ENCODE results near the gene OR52E6.

The OR52E6 gene

DNA sequence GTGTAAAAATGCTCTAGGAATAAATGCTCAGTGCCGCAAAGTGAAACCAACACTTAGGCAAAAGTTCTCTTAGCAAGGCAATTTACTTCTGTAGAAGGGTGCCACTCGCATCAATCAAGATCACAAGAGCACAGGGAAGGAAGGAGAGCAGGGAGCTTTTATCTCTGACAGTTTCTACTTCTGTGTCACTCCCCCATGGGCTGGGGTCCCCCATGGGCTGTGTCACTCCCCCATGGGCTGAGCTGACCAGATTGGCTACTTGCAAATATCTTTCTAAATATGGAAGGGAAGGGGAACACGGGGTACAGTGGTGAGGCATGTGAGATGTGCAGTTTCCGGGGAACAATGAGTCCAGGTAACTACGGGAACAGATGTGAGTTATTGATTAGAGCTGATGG is 32.6 kb downstream of the OR52E6 start:
- H3K4me2 ChIP-seq (ENCODE audit: low read depth, low read length): peak overlapping the region; percentile 86

DNA sequence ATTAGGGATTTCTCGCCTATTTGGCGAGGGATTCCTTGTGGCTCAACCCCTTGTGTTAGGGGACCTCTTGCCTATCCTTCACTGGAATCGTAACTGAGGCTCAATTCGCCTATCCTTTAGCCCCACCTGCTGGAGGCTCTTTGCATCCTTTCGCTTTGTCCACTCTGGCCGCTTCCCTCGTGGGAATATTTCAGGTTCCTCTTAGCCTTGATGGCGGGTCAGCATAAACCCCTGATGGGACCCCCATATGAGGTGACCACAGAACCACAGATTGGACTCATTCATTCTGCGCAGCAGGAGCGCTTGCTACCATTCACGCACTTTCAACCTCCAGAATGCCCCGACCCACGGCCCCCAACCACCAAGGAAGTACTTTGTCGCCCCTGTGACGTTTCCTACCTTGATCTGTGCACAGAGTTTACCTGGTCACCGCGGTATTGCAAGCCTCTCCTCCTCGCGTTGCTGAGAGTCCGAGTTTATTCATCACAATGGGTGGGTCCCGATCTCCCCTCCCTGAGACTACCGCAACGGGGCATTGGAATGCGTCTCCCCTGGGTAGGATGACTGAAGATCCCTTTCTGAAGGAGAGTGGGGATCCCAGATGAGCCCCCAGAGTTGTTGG is 33.1 kb downstream of the OR52E6 start, which contains the start of gene OR52N2:
Gene OR52N2 (plus strand): TSS at position 425 of the 622 bp plus-strand sequence. CDS start 11,412 bp downstream, outside the sequence.
- Histone ChIP-seq H3K9ac (ENCODE audit: low read length) (peak within 1 kb of the TSS; percentile 39; the same call in 1 of the 2 replicates), H3K4me2 (ENCODE audit: low read depth, low read length) (peak within 1 kb of the TSS; percentile 86), H3K79me2 (ENCODE audit: low read length) (no peaks in the 10 kb centered on the region), H3K9me3 (replicated peaks; ENCODE audit: insufficient read depth, low read length) (no peaks in the 10 kb centered on the region), H3K4me1 (ENCODE audit: low read length) (no peaks in the 10 kb centered on the region), H3K27ac (ENCODE audit: low read length) (no peak within 1 kb of the TSS), H4K20me1 (ENCODE audit: insufficient read depth, low read length) (no peaks in the 10 kb centered on the region), H2AFZ (ENCODE audit: low read length) (peak within 1 kb of the TSS; percentile 91), H3F3A (ENCODE audit: insufficient read depth, low read length) (no peaks in the 10 kb centered on the region), H3K36me3 (replicated peaks; ENCODE audit: insufficient read depth, low read length) (no peaks in the 10 kb centered on the region), H3K9me2 (replicated peaks; ENCODE audit: insufficient read depth, low read length) (no peaks in the 10 kb centered on the region), H3K27me3 (replicated peaks; ENCODE audit: insufficient read depth, low read length) (no peaks in the 10 kb centered on the region), H3K4me3 (ENCODE audit: low read length) (peak within 1 kb of the TSS; percentile 79)
- TF ChIP-seq EZH2phosphoT487 (IDR thresholded peaks at IDR 0.05; ENCODE audit: low read length): no peak
- TF ChIP-seq EZH2 (optimal IDR thresholded peaks at IDR 0.05; ENCODE audit: low read depth, low read length): no peak
- TF ChIP-seq, protein P1, sequence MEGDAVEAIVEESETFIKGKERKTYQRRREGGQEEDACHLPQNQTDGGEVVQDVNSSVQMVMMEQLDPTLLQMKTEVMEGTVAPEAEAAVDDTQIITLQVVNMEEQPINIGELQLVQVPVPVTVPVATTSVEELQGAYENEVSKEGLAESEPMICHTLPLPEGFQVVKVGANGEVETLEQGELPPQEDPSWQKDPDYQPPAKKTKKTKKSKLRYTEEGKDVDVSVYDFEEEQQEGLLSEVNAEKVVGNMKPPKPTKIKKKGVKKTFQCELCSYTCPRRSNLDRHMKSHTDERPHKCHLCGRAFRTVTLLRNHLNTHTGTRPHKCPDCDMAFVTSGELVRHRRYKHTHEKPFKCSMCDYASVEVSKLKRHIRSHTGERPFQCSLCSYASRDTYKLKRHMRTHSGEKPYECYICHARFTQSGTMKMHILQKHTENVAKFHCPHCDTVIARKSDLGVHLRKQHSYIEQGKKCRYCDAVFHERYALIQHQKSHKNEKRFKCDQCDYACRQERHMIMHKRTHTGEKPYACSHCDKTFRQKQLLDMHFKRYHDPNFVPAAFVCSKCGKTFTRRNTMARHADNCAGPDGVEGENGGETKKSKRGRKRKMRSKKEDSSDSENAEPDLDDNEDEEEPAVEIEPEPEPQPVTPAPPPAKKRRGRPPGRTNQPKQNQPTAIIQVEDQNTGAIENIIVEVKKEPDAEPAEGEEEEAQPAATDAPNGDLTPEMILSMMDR (IDR thresholded peaks at IDR 0.05; ENCODE audit: low read length): peak; percentile 82
- DNase-seq: peak; percentile 75

More for the DNA sequence above, 32.6 kb downstream of the OR52E6 start:
- DNase-seq: peak; percentile 25
- Histone ChIP-seq H3K79me2 (ENCODE audit: low read length) (no peaks in the 10 kb centered on the region), H3K27ac (ENCODE audit: low read length) (no peak overlapping the region), H3K4me1 (ENCODE audit: low read length) (no peaks in the 10 kb centered on the region), H4K20me1 (ENCODE audit: insufficient read depth, low read length) (no peaks in the 10 kb centered on the region), H3F3A (ENCODE audit: insufficient read depth, low read length) (no peaks in the 10 kb centered on the region), H3K36me3 (replicated peaks; ENCODE audit: insufficient read depth, low read length) (no peaks in the 10 kb centered on the region), H3K27me3 (replicated peaks; ENCODE audit: insufficient read depth, low read length) (no peaks in the 10 kb centered on the region), H3K4me3 (ENCODE audit: low read length) (peak overlapping the region; percentile 79), H2AFZ (ENCODE audit: low read length) (peak overlapping the region; percentile 91), H3K9me3 (replicated peaks; ENCODE audit: insufficient read depth, low read length) (no peaks in the 10 kb centered on the region), H3K9ac (ENCODE audit: low read length) (peak overlapping the region; percentile 39; the same call in 1 of the 2 replicates), H3K9me2 (replicated peaks; ENCODE audit: insufficient read depth, low read length) (no peaks in the 10 kb centered on the region)
- TF ChIP-seq, protein P1 (IDR thresholded peaks at IDR 0.05; ENCODE audit: low read length): no peak
- no peak for TF ChIP-seq EZH2phosphoT487 (IDR thresholded peaks at IDR 0.05; ENCODE audit: low read length)
- TF ChIP-seq EZH2 (optimal IDR thresholded peaks at IDR 0.05; ENCODE audit: low read depth, low read length): no peak

DNA sequence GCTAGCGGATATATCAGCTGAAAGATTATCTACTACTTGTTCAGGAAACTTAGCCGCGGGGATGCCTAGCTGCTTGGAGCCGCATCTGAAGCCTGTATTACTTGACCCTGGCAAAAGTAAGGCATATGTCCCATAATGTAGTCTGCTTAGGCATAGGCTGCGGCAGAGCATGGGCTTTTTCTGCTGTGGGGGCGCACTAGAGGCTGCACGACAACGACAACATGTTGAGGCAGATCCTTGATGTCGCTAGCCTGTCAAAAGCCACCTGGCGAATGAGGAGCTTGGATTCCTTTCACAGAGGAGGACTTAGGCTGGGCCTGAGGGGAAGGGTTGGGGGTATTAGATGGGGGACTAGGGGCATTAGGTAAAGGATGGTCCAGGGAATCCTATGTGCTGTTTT is 34.1 kb downstream of the OR52E6 start:
- Histone ChIP-seq H3K27ac (ENCODE audit: low read length) (no peak overlapping the region), H3K9me2 (replicated peaks; ENCODE audit: insufficient read depth, low read length) (no peaks in the 10 kb centered on the region), H3F3A (ENCODE audit: insufficient read depth, low read length) (no peaks in the 10 kb centered on the region), H3K4me2 (ENCODE audit: low read depth, low read length) (no peak overlapping the region), H3K79me2 (ENCODE audit: low read length) (no peaks in the 10 kb centered on the region), H3K4me3 (ENCODE audit: low read length) (no peak overlapping the region), H3K9ac (ENCODE audit: low read length) (no peak overlapping the region), H2AFZ (ENCODE audit: low read length) (no peak overlapping the region), H3K9me3 (replicated peaks; ENCODE audit: insufficient read depth, low read length) (no peaks in the 10 kb centered on the region), H3K27me3 (replicated peaks; ENCODE audit: insufficient read depth, low read length) (no peaks in the 10 kb centered on the region), H4K20me1 (ENCODE audit: insufficient read depth, low read length) (no peaks in the 10 kb centered on the region), H3K4me1 (ENCODE audit: low read length) (no peaks in the 10 kb centered on the region), H3K36me3 (replicated peaks; ENCODE audit: insufficient read depth, low read length) (no peaks in the 10 kb centered on the region)
- TF ChIP-seq EZH2 (optimal IDR thresholded peaks at IDR 0.05; ENCODE audit: low read depth, low read length) (no peak), EZH2phosphoT487 (IDR thresholded peaks at IDR 0.05; ENCODE audit: low read length) (no peak)
- TF ChIP-seq, protein P1 (IDR thresholded peaks at IDR 0.05; ENCODE audit: low read length): no peak
- no peak for DNase-seq

Measured in MM.1S (cell line).